DND-41 (cell line): Measurements from ENCODE around the gene CHADL.

Source experiments
- EZH2 ChIP-seq: IDR thresholded peaks from 3 replicates; pipeline ENCODE4 v1.6.1; 2012; ENCODE audit warnings: borderline replicate concordance, low read depth, mild to moderate bottlenecking, moderate library complexity, low read length, inconsistent platforms; ENCODE audit not compliant: severe bottlenecking
- TF ChIP-seq, protein P1 (sequence below): IDR thresholded peaks from 2 replicates; pipeline ENCODE4 v1.5.1; 2012; ENCODE audit warnings: borderline replicate concordance, low read length, moderate library complexity, mild to moderate bottlenecking; ENCODE audit not compliant: poor library complexity, severe bottlenecking; ENCODE audit errors: extremely low read depth

GRCh38 chr22:41263704-41264103 lies 23.0 kb upstream of the CHADL start:
- TF ChIP-seq, protein P1, sequence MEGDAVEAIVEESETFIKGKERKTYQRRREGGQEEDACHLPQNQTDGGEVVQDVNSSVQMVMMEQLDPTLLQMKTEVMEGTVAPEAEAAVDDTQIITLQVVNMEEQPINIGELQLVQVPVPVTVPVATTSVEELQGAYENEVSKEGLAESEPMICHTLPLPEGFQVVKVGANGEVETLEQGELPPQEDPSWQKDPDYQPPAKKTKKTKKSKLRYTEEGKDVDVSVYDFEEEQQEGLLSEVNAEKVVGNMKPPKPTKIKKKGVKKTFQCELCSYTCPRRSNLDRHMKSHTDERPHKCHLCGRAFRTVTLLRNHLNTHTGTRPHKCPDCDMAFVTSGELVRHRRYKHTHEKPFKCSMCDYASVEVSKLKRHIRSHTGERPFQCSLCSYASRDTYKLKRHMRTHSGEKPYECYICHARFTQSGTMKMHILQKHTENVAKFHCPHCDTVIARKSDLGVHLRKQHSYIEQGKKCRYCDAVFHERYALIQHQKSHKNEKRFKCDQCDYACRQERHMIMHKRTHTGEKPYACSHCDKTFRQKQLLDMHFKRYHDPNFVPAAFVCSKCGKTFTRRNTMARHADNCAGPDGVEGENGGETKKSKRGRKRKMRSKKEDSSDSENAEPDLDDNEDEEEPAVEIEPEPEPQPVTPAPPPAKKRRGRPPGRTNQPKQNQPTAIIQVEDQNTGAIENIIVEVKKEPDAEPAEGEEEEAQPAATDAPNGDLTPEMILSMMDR, result no peak
- TF ChIP-seq EZH2, result no peak
